Stomach (tissue), 9 donors: ENCODE data around the gene QRFP. TPM values are rescaled to one million over a fixed set of nuclear protein-coding genes. Genes with fewer than 3 reads are reported as not detected.

ENCODE experiments used
- DNase-seq, 2 donors: peaks; one replicate each; pipeline versions ENCODE4 v3.0.0 to v3.0.0-alpha.2; 2013 to 2019
- H3K27ac ChIP-seq, 5 donors: fragments of 200-600 bp in 4 of 5; sonication (generic) in 4 of 5; one replicate each; pipeline ENCODE4 v1.5.1; 2013 to 2019; ENCODE audit warnings: mild to moderate bottlenecking in 1 of 5, moderate library complexity in 1 of 5
- H3K27me3 ChIP-seq, 3 donors: fragments of 200-600 bp; sonication (generic); one replicate each; pipeline ENCODE4 v1.5.1; 2017 to 2019; ENCODE audit warnings: mixed run types in 1 of 3
- H3K36me3 ChIP-seq, 4 donors: fragments of 200-600 bp; sonication (generic); 1 replicate in 3 of 4; 2 replicates in 1 of 4; pipeline ENCODE4 v1.5.1; 2016 to 2019
- H3K4me1 ChIP-seq, 4 donors: fragments of 200-600 bp; sonication (generic); one replicate each; pipeline ENCODE4 v1.5.1; 2016 to 2019
- H3K4me3 ChIP-seq, 4 donors: fragments of 200-600 bp; sonication (generic) in 3 of 4; one replicate each; pipeline ENCODE4 v1.5.1; 2016 to 2019; ENCODE audit warnings: mild to moderate bottlenecking in 1 of 4
- H3K9me3 ChIP-seq, 4 donors: fragments of 200-600 bp; sonication (generic); one replicate each; pipeline ENCODE4 v1.5.1; 2016 to 2019
- CTCF ChIP-seq, 7 experiments: fragments of 450-650 bp in 4 of 7; fragments of 200-600 bp in 3 of 7; sonication (generic) in 3 of 7; IDR thresholded peaks; one replicate each; pipeline ENCODE4 v1.5.1; 2016 to 2019; ENCODE audit warnings: antibody characterized with exemption in 7 of 7, control low read depth in 2 of 7, mild to moderate bottlenecking in 1 of 7
- EP300 ChIP-seq: sonication (generic); formaldehyde crosslinking; IDR thresholded peaks from one replicate; pipeline ENCODE4 v1.6.1; 2017; ENCODE audit warnings: antibody characterized with exemption
- POLR2A ChIP-seq, 4 donors: fragments of 450-650 bp; IDR thresholded peaks; one replicate each; pipeline ENCODE4 v1.6.1; 2016; ENCODE audit warnings: antibody characterized with exemption in 4 of 4, control low read depth in 2 of 4, mild to moderate bottlenecking in 1 of 4, moderate library complexity in 1 of 4
- POLR2AphosphoS5 ChIP-seq, 3 donors: sonication (generic); formaldehyde crosslinking; IDR thresholded peaks; one replicate each; pipeline ENCODE4 v1.6.1; 2016; ENCODE audit warnings: antibody characterized with exemption in 3 of 3
- WGBS, 5 donors: extraction: QIAGEN DNeasy Blood & Tissue Kit in 3 of 5; methylation state at CpG; one replicate each; pipeline versions ENCODE4 v1.1.5 to v1.1.7; 2013 to 2018; 5-methylcytosine and 5-hydroxymethylcytosine counted together
- intact Hi-C: fragments of 100-400 bp; cut with DNase I; formaldehyde crosslinking; loops from one replicate; pipeline ENCODE4 v1.15.1; 2023; ENCODE audit warnings: low total_unique reads
- polyA plus RNA-seq, 3 donors: library from polyadenylated mRNA; stranded (reverse); fragments of 200-250 nt; gene quantifications; one replicate each; pipeline ENCODE4 v1.2.3, GENCODE V29; 2013
- total RNA-seq, 5 donors: library from RNA; depleted of rRNA; stranded (reverse); fragments of >200 nt; gene quantifications; one replicate each; pipeline versions ENCODE4 v1.1.0 to v1.2.3, GENCODE V29; 2014 to 2016
- donor health status: healthy with polysubstance abuse.
- donor health status: Bipolar disorder and iron deficiency.
- donor health status: healthy.

Gene QRFP
- total and polyA plus RNA-seq, 8 donors: not detected

GRCh38 chr9:130847306-130848217, 49.0 kb downstream of the QRFP start:
- peak; percentile 44 to 90 for DNase-seq
- intact Hi-C loops: no loop called here
- Histone ChIP-seq H3K36me3 (no peaks in the 10 kb centered on the region), H3K9me3 (no peaks in the 10 kb centered on the region), H3K27me3 (no peaks in the 10 kb centered on the region), H3K27ac (peak overlapping the region; percentile 51 to 92 (median 90)), H3K4me1 (peaks cover 30 to 86% (median 65%) of the 10 kb centered on the region in 4 donors), H3K4me3 (no peak overlapping the region)
- TF ChIP-seq EP300 (peak; percentile 70), POLR2AphosphoS5 (IDR thresholded peaks at IDR 0.05) (peak; percentile 16 to 88 (median 61)), CTCF (IDR thresholded peaks at IDR 0.05) (no peak), POLR2A (IDR thresholded peaks at IDR 0.05) (no peak)
- 46 to 60% (median 60%) methylated on average over 13 of the region's 13 CpGs for WGBS, 5 donors

GRCh38 chr9:130846487-130847305, 49.9 kb downstream of the QRFP start:
- DNase-seq: peak; percentile 46 to 72
- 20 to 38% (median 29%) methylated on average over 12 of the region's 12 CpGs for WGBS, 5 donors
- no peaks in the 10 kb centered on the region for H3K9me3 ChIP-seq
- H3K36me3 ChIP-seq: no peaks in the 10 kb centered on the region
- H3K4me1 ChIP-seq: peaks cover 33 to 95% (median 73%) of the 10 kb centered on the region in 4 donors
- H3K27ac ChIP-seq: peak overlapping the region; percentile 60 to 92 (median 90)
- no peak for TF ChIP-seq POLR2A (IDR thresholded peaks at IDR 0.05)
- no peak for TF ChIP-seq CTCF (IDR thresholded peaks at IDR 0.05)
- TF ChIP-seq EP300: no peak
- peak in 1 of 3 donors; percentile 21 for TF ChIP-seq POLR2AphosphoS5 (IDR thresholded peaks at IDR 0.05)
- intact Hi-C loops: no loop called here
- H3K27me3 ChIP-seq: no peaks in the 10 kb centered on the region
- peak overlapping the region in 2 of 4 donors; percentile 21 to 24 for H3K4me3 ChIP-seq

- H3K4me3 ChIP-seq: peak overlapping the region in 2 of 4 donors; percentile 21 to 24
- no peaks in the 10 kb centered on the region for H3K36me3 ChIP-seq
- H3K27me3 ChIP-seq: no peaks in the 10 kb centered on the region
- DNase-seq: peak in 1 of 2 donors; percentile 87
- TF ChIP-seq CTCF (IDR thresholded peaks at IDR 0.05): no peak
- no peak for TF ChIP-seq EP300
- no peak for TF ChIP-seq POLR2A (IDR thresholded peaks at IDR 0.05)
- intact Hi-C loops: no loop called here
- 37 to 48% (median 40%) methylated on average over 7 of the region's 7 CpGs for WGBS, 5 donors
- peaks cover 36 to 99% (median 80%) of the 10 kb centered on the region in 4 donors for H3K4me1 ChIP-seq
- H3K9me3 ChIP-seq: no peaks in the 10 kb centered on the region
- peak overlapping the region; percentile 72 to 92 (median 90) for H3K27ac ChIP-seq
These were observed 50.6 kb downstream of the QRFP start for GRCh38 chr9:130845901-130846481.

GRCh38 chr9:130845254-130845653, 51.4 kb downstream of the QRFP start:
- WGBS, 5 donors: 62 to 72% (median 68%) methylated on average over 10 of the region's 10 CpGs
- no peak for TF ChIP-seq CTCF (IDR thresholded peaks at IDR 0.05)
- no peak for TF ChIP-seq POLR2A (IDR thresholded peaks at IDR 0.05)
- TF ChIP-seq EP300: no peak
- TF ChIP-seq POLR2AphosphoS5 (IDR thresholded peaks at IDR 0.05): no peak
- H3K27ac ChIP-seq: peak overlapping the region; percentile 70 to 92 (median 90)
- peaks cover 36 to 99% (median 79%) of the 10 kb centered on the region in 4 donors for H3K4me1 ChIP-seq
- no peak for DNase-seq
- H3K4me3 ChIP-seq: peak overlapping the region in 1 of 4 donors; percentile 21
- H3K36me3 ChIP-seq: no peaks in the 10 kb centered on the region
- no peaks in the 10 kb centered on the region for H3K27me3 ChIP-seq
- H3K9me3 ChIP-seq: no peaks in the 10 kb centered on the region
- intact Hi-C loops: no loop called here
